Measurements from ENCODE around the gene FAM81B. TPM values are rescaled to one million over a fixed set of nuclear protein-coding genes. Genes with fewer than 3 reads are reported as not detected.
"Not testable (repeated sequence)": the region's sequence is repeated elsewhere in the genome, so short reads cannot be mapped to it uniquely, and the experiment has no call there.

Gene FAM81B
- total RNA-seq, 1 donor from 2014 or later = not detected

DNA sequence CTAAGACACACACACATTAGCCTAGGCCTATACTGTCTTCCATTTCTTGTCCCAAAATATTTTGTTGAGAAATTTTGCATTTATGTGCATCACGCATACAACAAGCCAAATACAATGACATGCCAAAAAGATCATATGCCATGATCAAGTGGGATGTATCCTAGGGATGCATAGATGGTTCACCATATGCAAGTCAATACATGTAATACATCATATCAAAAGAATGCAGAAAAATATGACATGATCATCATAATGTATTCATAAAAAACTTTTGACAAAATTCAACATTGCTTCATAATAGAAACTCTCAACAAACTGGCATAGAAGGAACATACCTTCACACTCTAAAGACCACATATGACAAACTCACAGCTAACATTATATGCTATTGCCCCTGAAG, 5.8 kb upstream of the FAM81B start:
- no peak for TF ChIP-seq CTCF (IDR thresholded peaks at IDR 0.05)
- H3K9me3 Mint-ChIP-seq = peaks cover 1% of the 10 kb centered on the region
- H3K27ac Mint-ChIP-seq = no peak overlapping the region
- H3K27me3 Mint-ChIP-seq = no peaks in the 10 kb centered on the region
- peaks cover 1% of the 10 kb centered on the region for H3K4me1 Mint-ChIP-seq
- ATAC-seq (ENCODE audit: low read depth) (no peak), DNase-seq (no peak)
- intact Hi-C loops (cut with micrococcal nuclease) = no loop called here
- no peak overlapping the region for H3K4me3 Mint-ChIP-seq
- CTCF ChIA-PET = no interaction called here
- H3K36me3 Mint-ChIP-seq (ENCODE audit: low read depth) = no peaks in the 10 kb centered on the region
- POLR2A ChIA-PET = no interaction called here

GRCh38 chr5:95391965-95392364, 799 bp downstream of the FAM81B start:
- DNase-seq; H3K27me3 Mint-ChIP-seq; H3K4me1 Mint-ChIP-seq; ATAC-seq (ENCODE audit: low read depth); H3K36me3 Mint-ChIP-seq (ENCODE audit: low read depth); POLR2A ChIA-PET; H3K9me3 Mint-ChIP-seq; CTCF ChIA-PET; intact Hi-C loops (cut with micrococcal nuclease); H3K27ac Mint-ChIP-seq; H3K4me3 Mint-ChIP-seq: not testable (repeated sequence)

- Mint-ChIP-seq H3K36me3 (ENCODE audit: low read depth) (no peaks in the 10 kb centered on the region), H3K27ac (no peak overlapping the region), H3K27me3 (peaks cover 2% of the 10 kb centered on the region), H3K4me1 (no peaks in the 10 kb centered on the region), H3K9me3 (peaks cover 6% of the 10 kb centered on the region), H3K4me3 (no peak overlapping the region)
- no peak for ATAC-seq (ENCODE audit: low read depth)
- TF ChIP-seq CTCF (IDR thresholded peaks at IDR 0.05) = no peak
- ChIA-PET POLR2A (no interaction called here), CTCF (no interaction called here)
- intact Hi-C loops (cut with micrococcal nuclease) = no loop called here
- DNase-seq = no peak
These were observed 1.5 kb downstream of the FAM81B start for GRCh38 chr5:95392593-95393182.

- Mint-ChIP-seq H3K36me3 (ENCODE audit: low read depth) (no peaks in the 10 kb centered on the region), H3K4me3 (no peak overlapping the region), H3K27ac (no peak overlapping the region), H3K27me3 (peaks cover 2% of the 10 kb centered on the region), H3K9me3 (peaks cover 6% of the 10 kb centered on the region), H3K4me1 (no peaks in the 10 kb centered on the region)
- ATAC-seq (ENCODE audit: low read depth) (no peak), DNase-seq (no peak)
- intact Hi-C loops (cut with micrococcal nuclease) = no loop called here
- ChIA-PET POLR2A (no interaction called here), CTCF (no interaction called here)
- TF ChIP-seq CTCF (IDR thresholded peaks at IDR 0.05) = no peak
These were observed 2.1 kb downstream of the FAM81B start for GRCh38 chr5:95393279-95393678.

DNA sequence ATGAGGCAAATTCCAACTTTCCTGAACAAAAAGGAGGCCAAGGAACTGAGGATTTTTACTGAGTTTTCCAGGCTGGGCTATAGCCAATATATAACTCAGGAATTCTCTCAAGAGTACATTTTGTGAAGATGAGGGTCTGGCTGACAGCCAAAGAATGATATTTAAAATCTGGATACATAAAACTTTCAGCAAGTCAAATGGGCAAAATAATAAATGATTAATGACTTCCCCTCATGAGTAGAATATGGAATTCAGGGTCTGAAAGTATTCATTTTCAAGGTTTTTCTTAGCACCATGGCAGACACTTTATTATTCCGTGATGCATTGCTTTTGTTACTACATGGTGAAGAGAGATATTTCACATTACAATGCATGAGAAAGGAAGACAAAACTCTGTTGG, 7.8 kb downstream of the FAM81B start:
- ATAC-seq (ENCODE audit: low read depth) = no peak
- POLR2A ChIA-PET = no interaction called here
- intact Hi-C loops (cut with micrococcal nuclease) = no loop called here
- no peaks in the 10 kb centered on the region for H3K9me3 Mint-ChIP-seq
- TF ChIP-seq CTCF (IDR thresholded peaks at IDR 0.05) = no peak
- H3K27ac Mint-ChIP-seq = no peak overlapping the region
- H3K27me3 Mint-ChIP-seq = no peaks in the 10 kb centered on the region
- no peaks in the 10 kb centered on the region for H3K36me3 Mint-ChIP-seq (ENCODE audit: low read depth)
- CTCF ChIA-PET = no interaction called here
- H3K4me1 Mint-ChIP-seq = no peaks in the 10 kb centered on the region
- no peak overlapping the region for H3K4me3 Mint-ChIP-seq
- no peak for DNase-seq

- CTCF ChIA-PET = no interaction called here
- no peak overlapping the region for H3K27ac Mint-ChIP-seq
- H3K4me3 Mint-ChIP-seq = no peak overlapping the region
- no peak for TF ChIP-seq CTCF (IDR thresholded peaks at IDR 0.05)
- intact Hi-C loops (cut with micrococcal nuclease) = no loop called here
- H3K36me3 Mint-ChIP-seq (ENCODE audit: low read depth) = no peaks in the 10 kb centered on the region
- H3K4me1 Mint-ChIP-seq = no peaks in the 10 kb centered on the region
- DNase-seq (no peak), ATAC-seq (ENCODE audit: low read depth) (no peak)
- H3K27me3 Mint-ChIP-seq = peaks cover under 1% of the 10 kb centered on the region
- no peaks in the 10 kb centered on the region for H3K9me3 Mint-ChIP-seq
- POLR2A ChIA-PET = no interaction called here
These were observed 10.5 kb downstream of the FAM81B start for GRCh38 chr5:95401626-95402025.
